Measurements from ENCODE around the gene PCDHGA1. TPM values are rescaled to one million over a fixed set of nuclear protein-coding genes. Genes with fewer than 3 reads are reported as not detected.

Gene PCDHGA1
- polyA plus RNA-seq, 1 donor from 2014 or later = 0.19 TPM

- H3K9me2 ChIP-seq (ENCODE audit: insufficient read depth, low read length) = no peaks in the 10 kb centered on the region
- no peak overlapping the region for H3K9ac ChIP-seq (ENCODE audit: low read length)
- H3K27me3 ChIP-seq (ENCODE audit: insufficient read depth, low read depth, low read length) = no peaks in the 10 kb centered on the region
- H3K9me3 ChIP-seq (ENCODE audit: low read length) = peaks cover 56% of the 10 kb centered on the region
- no peak overlapping the region for H2AFZ ChIP-seq (ENCODE audit: low read depth, low read length)
- H3F3A ChIP-seq (ENCODE audit: insufficient read depth, low read length, poor library complexity, severe bottlenecking) = no peaks in the 10 kb centered on the region
- H3K4me3 ChIP-seq (ENCODE audit: low read length) = no peak overlapping the region
- TF ChIP-seq SMC3 (conservative IDR thresholded peaks at IDR 0.05; ENCODE audit: poor library complexity) = no peak
- TF ChIP-seq POLR2AphosphoS5 (IDR thresholded peaks at IDR 0.05) = no peak
- TF ChIP-seq REST (IDR thresholded peaks at IDR 0.05; ENCODE audit: borderline replicate concordance) = no peak
- TF ChIP-seq RAD21 (conservative IDR thresholded peaks at IDR 0.05) = no peak
- TF ChIP-seq CTCF (IDR thresholded peaks at IDR 0.05; ENCODE audit: poor library complexity, severe bottlenecking) = no peak
- TF ChIP-seq EP300 (conservative IDR thresholded peaks at IDR 0.05; ENCODE audit: poor library complexity, severe bottlenecking) = no peak
- no peak for TF ChIP-seq MXI1 (conservative IDR thresholded peaks at IDR 0.05; ENCODE audit: poor library complexity, severe bottlenecking)
- no peak for TF ChIP-seq EZH2 (IDR thresholded peaks at IDR 0.05; ENCODE audit: borderline replicate concordance, insufficient read depth, low read length, poor library complexity, severe bottlenecking)
- TF ChIP-seq TAF1 (IDR thresholded peaks at IDR 0.05; ENCODE audit: low read depth) = no peak
- H3K27ac ChIP-seq (ENCODE audit: low read length) = no peak overlapping the region
- H3K79me2 ChIP-seq (replicated peaks; ENCODE audit: insufficient read depth, low read length) = no peaks in the 10 kb centered on the region
- peaks cover 7% of the 10 kb centered on the region for H3K36me3 ChIP-seq (ENCODE audit: insufficient read depth, low read length)
- H4K20me1 ChIP-seq (ENCODE audit: insufficient read depth) = no peaks in the 10 kb centered on the region
- H3K4me2 ChIP-seq (ENCODE audit: low read length) = no peak overlapping the region
Observed at GRCh38 chr5:141398608-141399007, 68.3 kb downstream of the PCDHGA1 start.

GRCh38 chr5:141399555-141400258 is 69.4 kb downstream of the PCDHGA1 start:
- Histone ChIP-seq H3K4me3 (ENCODE audit: low read length) (no peak overlapping the region), H3K9me3 (ENCODE audit: low read length) (peaks cover 48% of the 10 kb centered on the region), H3K27ac (ENCODE audit: low read length) (no peak overlapping the region), H2AFZ (ENCODE audit: low read depth, low read length) (no peak overlapping the region), H3K9ac (ENCODE audit: low read length) (no peak overlapping the region), H3K36me3 (ENCODE audit: insufficient read depth, low read length) (peaks cover 7% of the 10 kb centered on the region), H3K9me2 (ENCODE audit: insufficient read depth, low read length) (no peaks in the 10 kb centered on the region), H3F3A (ENCODE audit: insufficient read depth, low read length, poor library complexity, severe bottlenecking) (no peaks in the 10 kb centered on the region), H3K4me2 (ENCODE audit: low read length) (no peak overlapping the region), H4K20me1 (ENCODE audit: insufficient read depth) (no peaks in the 10 kb centered on the region), H3K27me3 (ENCODE audit: insufficient read depth, low read depth, low read length) (no peaks in the 10 kb centered on the region), H3K79me2 (replicated peaks; ENCODE audit: insufficient read depth, low read length) (no peaks in the 10 kb centered on the region)
- TF ChIP-seq EP300 (conservative IDR thresholded peaks at IDR 0.05; ENCODE audit: poor library complexity, severe bottlenecking) (no peak), TAF1 (IDR thresholded peaks at IDR 0.05; ENCODE audit: low read depth) (no peak), MXI1 (conservative IDR thresholded peaks at IDR 0.05; ENCODE audit: poor library complexity, severe bottlenecking) (no peak), CTCF (IDR thresholded peaks at IDR 0.05; ENCODE audit: poor library complexity, severe bottlenecking) (no peak), POLR2AphosphoS5 (IDR thresholded peaks at IDR 0.05) (no peak), REST (IDR thresholded peaks at IDR 0.05; ENCODE audit: borderline replicate concordance) (no peak), EZH2 (IDR thresholded peaks at IDR 0.05; ENCODE audit: borderline replicate concordance, insufficient read depth, low read length, poor library complexity, severe bottlenecking) (no peak), SMC3 (conservative IDR thresholded peaks at IDR 0.05; ENCODE audit: poor library complexity) (no peak), RAD21 (conservative IDR thresholded peaks at IDR 0.05) (no peak)
